ENCODE data around the gene PKMYT1. TPM values are rescaled to one million over a fixed set of nuclear protein-coding genes. Genes with fewer than 3 reads are reported as not detected.
A peak's percentile ranks its signal among the peaks of the same experiment; 100 is the strongest.

PKMYT1 gene
- total RNA-seq, 1 experiment from 2014 or later, result 105 TPM

DNA sequence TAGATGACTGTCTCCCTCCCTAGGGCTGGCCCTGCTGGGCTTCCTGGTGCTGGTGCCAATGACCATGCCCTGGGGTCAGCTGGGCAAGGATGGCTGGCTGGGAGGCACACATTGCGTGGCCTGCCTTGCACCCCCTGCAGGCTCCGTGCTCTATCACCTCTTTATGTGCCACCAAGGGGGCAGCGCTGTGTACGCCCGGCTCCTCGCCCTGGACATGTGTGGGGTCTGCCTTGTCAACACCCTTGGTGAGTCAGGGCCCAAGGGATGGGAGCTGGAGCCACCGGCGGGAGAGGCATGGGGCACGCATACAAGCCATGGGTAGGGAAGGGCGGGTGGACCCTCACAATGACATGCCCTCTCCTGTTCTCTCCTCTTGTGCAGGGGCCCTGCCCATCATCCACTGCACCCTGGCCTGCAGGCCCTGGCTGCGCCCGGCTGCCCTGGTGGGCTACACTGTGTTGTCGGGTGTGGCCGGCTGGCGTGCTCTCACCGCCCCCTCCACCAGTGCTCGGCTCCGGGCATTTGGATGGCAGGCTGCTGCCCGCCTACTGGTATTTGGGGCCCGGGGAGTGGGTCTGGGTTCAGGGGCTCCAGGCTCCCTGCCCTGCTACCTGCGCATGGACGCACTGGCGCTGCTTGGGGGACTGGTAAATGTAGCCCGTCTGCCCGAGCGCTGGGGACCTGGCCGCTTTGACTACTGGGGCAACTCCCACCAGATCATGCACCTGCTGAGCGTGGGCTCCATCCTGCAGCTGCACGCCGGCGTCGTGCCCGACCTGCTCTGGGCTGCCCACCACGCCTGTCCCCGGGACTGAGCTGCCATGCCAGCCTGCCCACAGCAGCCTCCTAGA is 8.9 kb downstream of the PKMYT1 start:
- H3F3A ChIP-seq (ENCODE audit: insufficient read depth, low read depth), result peaks cover 19% of the 10 kb centered on the region; the same call in 1 of the 2 replicates
- H3K79me2 ChIP-seq (ENCODE audit: low read depth), result peaks cover 6% of the 10 kb centered on the region; the same call in 1 of the 2 replicates
- H4K20me1 ChIP-seq (ENCODE audit: insufficient read depth), result no peaks in the 10 kb centered on the region; the same call in 1 of the 2 replicates
- no peak overlapping the region for H2AFZ ChIP-seq
- no peaks in the 10 kb centered on the region for H3K36me3 ChIP-seq (ENCODE audit: low read depth)
- H3K4me1 ChIP-seq (replicated peaks; ENCODE audit: insufficient read depth), result no peaks in the 10 kb centered on the region; the same call in 1 of the 2 replicates
- TF ChIP-seq, protein P1, sequence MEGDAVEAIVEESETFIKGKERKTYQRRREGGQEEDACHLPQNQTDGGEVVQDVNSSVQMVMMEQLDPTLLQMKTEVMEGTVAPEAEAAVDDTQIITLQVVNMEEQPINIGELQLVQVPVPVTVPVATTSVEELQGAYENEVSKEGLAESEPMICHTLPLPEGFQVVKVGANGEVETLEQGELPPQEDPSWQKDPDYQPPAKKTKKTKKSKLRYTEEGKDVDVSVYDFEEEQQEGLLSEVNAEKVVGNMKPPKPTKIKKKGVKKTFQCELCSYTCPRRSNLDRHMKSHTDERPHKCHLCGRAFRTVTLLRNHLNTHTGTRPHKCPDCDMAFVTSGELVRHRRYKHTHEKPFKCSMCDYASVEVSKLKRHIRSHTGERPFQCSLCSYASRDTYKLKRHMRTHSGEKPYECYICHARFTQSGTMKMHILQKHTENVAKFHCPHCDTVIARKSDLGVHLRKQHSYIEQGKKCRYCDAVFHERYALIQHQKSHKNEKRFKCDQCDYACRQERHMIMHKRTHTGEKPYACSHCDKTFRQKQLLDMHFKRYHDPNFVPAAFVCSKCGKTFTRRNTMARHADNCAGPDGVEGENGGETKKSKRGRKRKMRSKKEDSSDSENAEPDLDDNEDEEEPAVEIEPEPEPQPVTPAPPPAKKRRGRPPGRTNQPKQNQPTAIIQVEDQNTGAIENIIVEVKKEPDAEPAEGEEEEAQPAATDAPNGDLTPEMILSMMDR (conservative IDR thresholded peaks at IDR 0.05), result no peak
- TF ChIP-seq EZH2 (IDR thresholded peaks at IDR 0.05; ENCODE audit: low read depth), result no peak
- no peaks in the 10 kb centered on the region for H3K9me2 ChIP-seq (ENCODE audit: insufficient read depth)
- H3K9me3 ChIP-seq (ENCODE audit: insufficient read depth, low read depth), result no peaks in the 10 kb centered on the region
- no TSS peak for BruUV-seq (replicated peaks)
- no peak for DNase-seq
- H3K4me3 ChIP-seq, result no peak overlapping the region; the same call in 1 of the 2 replicates
- H3K4me2 ChIP-seq, result peak overlapping the region; percentile 96
- intact Hi-C loops (cut with micrococcal nuclease; ENCODE audit: unreplicated experiment), result no loop called here
- ChIA-PET CTCF (no interaction called here), POLR2A (ENCODE audit: unreplicated experiment) (interaction anchor here (0.5 kb wide), 1 partner anchor 25 kb away, joined by 7 read pairs; no protein-coding TSS in a partner anchor)
- no peaks in the 10 kb centered on the region for H3K27me3 ChIP-seq (ENCODE audit: insufficient read depth, low read depth)
- no peak overlapping the region for H3K27ac ChIP-seq

DNA sequence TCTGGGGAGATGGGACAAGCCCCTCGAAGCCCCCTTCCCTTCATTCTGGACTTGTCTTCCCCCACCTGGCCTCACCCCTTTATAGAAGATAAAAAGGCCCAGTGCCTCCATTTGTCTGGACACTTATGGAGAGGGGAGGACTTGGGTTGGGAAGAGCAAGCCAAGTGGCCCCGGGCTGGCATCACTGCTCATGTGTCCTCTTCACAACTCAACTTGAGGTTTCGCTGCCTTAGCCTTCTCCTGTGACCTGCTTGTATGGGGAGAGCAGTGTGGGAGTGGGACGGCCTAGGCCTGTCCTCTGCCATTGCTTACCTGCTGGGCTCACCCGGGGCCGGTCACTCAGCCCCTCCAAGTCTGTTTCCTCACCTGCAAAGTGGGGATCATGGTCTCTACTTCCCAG is 9.7 kb downstream of the PKMYT1 start:
- no peak overlapping the region for H2AFZ ChIP-seq
- no peaks in the 10 kb centered on the region for H3K27me3 ChIP-seq (ENCODE audit: insufficient read depth, low read depth)
- peaks cover 23% of the 10 kb centered on the region; the same call in 1 of the 2 replicates for H3F3A ChIP-seq (ENCODE audit: insufficient read depth, low read depth)
- no peaks in the 10 kb centered on the region; the same call in 1 of the 2 replicates for H4K20me1 ChIP-seq (ENCODE audit: insufficient read depth)
- peak overlapping the region; percentile 96 for H3K4me2 ChIP-seq
- H3K4me3 ChIP-seq, result peak overlapping the region; percentile 77
- H3K27ac ChIP-seq, result no peak overlapping the region
- peaks cover 6% of the 10 kb centered on the region; the same call in 1 of the 2 replicates for H3K79me2 ChIP-seq (ENCODE audit: low read depth)
- intact Hi-C loops (cut with micrococcal nuclease; ENCODE audit: unreplicated experiment), result loop anchor here (1.0 kb wide), 1 partner anchor 53 kb away; the partner anchor contains the start of gene HCFC1R1
- H3K9me2 ChIP-seq (ENCODE audit: insufficient read depth), result no peaks in the 10 kb centered on the region
- no TSS peak for BruUV-seq (replicated peaks)
- DNase-seq, result no peak
- TF ChIP-seq EZH2 (IDR thresholded peaks at IDR 0.05; ENCODE audit: low read depth), result no peak
- TF ChIP-seq, protein P1 (conservative IDR thresholded peaks at IDR 0.05), result no peak
- no peaks in the 10 kb centered on the region; the same call in 1 of the 2 replicates for H3K4me1 ChIP-seq (replicated peaks; ENCODE audit: insufficient read depth)
- no peaks in the 10 kb centered on the region for H3K36me3 ChIP-seq (ENCODE audit: low read depth)
- no peaks in the 10 kb centered on the region for H3K9me3 ChIP-seq (ENCODE audit: insufficient read depth, low read depth)
- ChIA-PET POLR2A (ENCODE audit: unreplicated experiment) (interaction anchor here (0.6 kb wide), 2 partner anchors 50 to 154 kb away, joined by 3 to 4 read pairs; no protein-coding TSS in a partner anchor), CTCF (interaction anchor here (0.6 to 0.8 kb wide), 2 partner anchors 21 to 32 kb away, joined by 3 read pairs; no protein-coding TSS in a partner anchor)
